Measurements from ENCODE around the gene POLR1F.

Gene POLR1F

DNA sequence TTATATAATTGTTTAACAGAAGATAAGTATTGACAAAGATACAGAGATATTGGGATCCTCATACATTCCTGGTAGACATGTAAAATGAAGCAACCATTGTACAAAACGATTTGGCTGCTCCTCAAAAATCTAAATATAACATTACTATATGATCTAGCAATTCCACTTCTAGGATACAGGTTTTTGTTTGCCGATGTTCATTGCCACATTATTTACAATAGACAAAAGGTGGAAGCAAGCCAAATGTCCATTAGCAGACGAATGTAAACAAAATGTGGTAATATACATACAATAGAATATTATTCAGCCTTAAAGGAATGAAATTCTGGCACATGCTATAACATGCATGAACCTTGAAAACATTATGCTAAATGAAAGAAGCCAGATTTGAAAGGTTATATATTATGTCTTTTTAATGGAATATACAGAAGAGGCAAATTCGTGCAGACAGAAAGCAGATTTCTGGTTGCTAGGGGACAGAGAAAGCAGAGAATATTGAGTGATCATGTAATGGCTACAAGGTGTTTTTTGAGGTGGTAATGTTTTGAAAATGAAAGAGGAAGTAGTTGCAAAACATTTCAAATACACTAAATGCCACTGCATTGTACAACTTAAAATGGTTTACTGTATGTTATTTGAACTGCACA lies 44.9 kb downstream of the POLR1F start:
- DNase-seq (ENCODE audit: low read depth) = peak; percentile 42
- H3K4me3 ChIP-seq (ENCODE audit: low read depth, low read length) = no peak overlapping the region
- TF ChIP-seq, protein P1, sequence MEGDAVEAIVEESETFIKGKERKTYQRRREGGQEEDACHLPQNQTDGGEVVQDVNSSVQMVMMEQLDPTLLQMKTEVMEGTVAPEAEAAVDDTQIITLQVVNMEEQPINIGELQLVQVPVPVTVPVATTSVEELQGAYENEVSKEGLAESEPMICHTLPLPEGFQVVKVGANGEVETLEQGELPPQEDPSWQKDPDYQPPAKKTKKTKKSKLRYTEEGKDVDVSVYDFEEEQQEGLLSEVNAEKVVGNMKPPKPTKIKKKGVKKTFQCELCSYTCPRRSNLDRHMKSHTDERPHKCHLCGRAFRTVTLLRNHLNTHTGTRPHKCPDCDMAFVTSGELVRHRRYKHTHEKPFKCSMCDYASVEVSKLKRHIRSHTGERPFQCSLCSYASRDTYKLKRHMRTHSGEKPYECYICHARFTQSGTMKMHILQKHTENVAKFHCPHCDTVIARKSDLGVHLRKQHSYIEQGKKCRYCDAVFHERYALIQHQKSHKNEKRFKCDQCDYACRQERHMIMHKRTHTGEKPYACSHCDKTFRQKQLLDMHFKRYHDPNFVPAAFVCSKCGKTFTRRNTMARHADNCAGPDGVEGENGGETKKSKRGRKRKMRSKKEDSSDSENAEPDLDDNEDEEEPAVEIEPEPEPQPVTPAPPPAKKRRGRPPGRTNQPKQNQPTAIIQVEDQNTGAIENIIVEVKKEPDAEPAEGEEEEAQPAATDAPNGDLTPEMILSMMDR (IDR thresholded peaks at IDR 0.05; ENCODE audit: insufficient read depth, low read depth, low read length, missing control alignments) = no peak

DNA sequence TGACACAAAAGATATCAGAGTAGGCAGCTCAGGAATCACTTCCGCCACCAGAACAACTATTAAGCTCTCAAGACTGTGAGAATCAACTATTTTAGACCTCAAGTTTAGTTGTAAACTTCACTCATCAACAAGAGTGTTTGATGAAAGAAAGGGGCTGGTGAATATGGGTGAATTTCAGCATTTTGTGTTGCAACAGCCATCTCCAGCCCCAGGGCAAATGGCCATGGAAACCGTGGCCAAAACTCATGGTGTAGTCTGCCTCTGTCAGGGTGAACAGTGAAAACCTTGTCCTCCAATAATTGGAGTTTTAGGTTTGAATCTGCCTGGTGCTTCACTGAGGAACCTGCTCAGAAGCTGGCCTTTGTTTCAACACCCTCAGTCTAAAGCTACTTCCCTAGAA lies 60.0 kb downstream of the POLR1F start:
- TF ChIP-seq, protein P1 (IDR thresholded peaks at IDR 0.05; ENCODE audit: insufficient read depth, low read depth, low read length, missing control alignments) = no peak
- H3K4me3 ChIP-seq (ENCODE audit: low read depth, low read length) = no peak overlapping the region
- no peak for DNase-seq (ENCODE audit: low read depth)
